Osteoblast (primary cell): Measurements from ENCODE around the gene NCOA1. TPM values are rescaled to one million over a fixed set of nuclear protein-coding genes. Genes with fewer than 3 reads are reported as not detected.

ENCODE experiments used
- DNase-seq: peaks from one replicate; pipeline ENCODE4 v3.0.0; 2011; ENCODE audit warnings: low spot score, mixed read lengths; ENCODE audit not compliant: insufficient read length; ENCODE audit errors: missing footprints
- H2AFZ ChIP-seq: 2 replicates; pipeline ENCODE4 v1.6.0; 2011; ENCODE audit warnings: mild to moderate bottlenecking, low read length
- H3K27ac ChIP-seq: 2 replicates; pipeline ENCODE4 v1.5.1; 2011; ENCODE audit warnings: mild to moderate bottlenecking, low read depth, low read length, moderate library complexity
- H3K27me3 ChIP-seq: 2 replicates; pipeline ENCODE4 v1.6.0; 2012; ENCODE audit warnings: mild to moderate bottlenecking, control low read depth, inconsistent platforms, low read length, moderate library complexity; ENCODE audit not compliant: insufficient read depth
- H3K36me3 ChIP-seq: 2 replicates; pipeline ENCODE4 v1.5.1; 2011; ENCODE audit warnings: mild to moderate bottlenecking, low read length, control low read depth, moderate library complexity; ENCODE audit not compliant: insufficient read depth
- H3K4me1 ChIP-seq: 2 replicates; pipeline ENCODE4 v1.5.1; 2011; ENCODE audit warnings: mild to moderate bottlenecking, low read length, control low read depth, moderate library complexity; ENCODE audit not compliant: insufficient read depth
- H3K4me2 ChIP-seq: 2 replicates; pipeline ENCODE4 v1.6.0; 2011; ENCODE audit warnings: mild to moderate bottlenecking, low read length; ENCODE audit not compliant: insufficient read depth
- H3K4me3 ChIP-seq: fragments of 200-600 bp; sonication (generic); 3 replicates; pipeline ENCODE4 v1.5.1; 2012; ENCODE audit warnings: mild to moderate bottlenecking, low read length, inconsistent platforms; ENCODE audit not compliant: insufficient read depth
- H3K79me2 ChIP-seq: 2 replicates; pipeline ENCODE4 v1.6.0; 2012; ENCODE audit warnings: mild to moderate bottlenecking, low read length, control low read depth, inconsistent platforms; ENCODE audit not compliant: insufficient read depth
- H3K9me3 ChIP-seq: 2 replicates; pipeline ENCODE4 v1.5.1; 2011; ENCODE audit warnings: low read depth, low read length, control low read depth
- H4K20me1 ChIP-seq: 2 replicates; pipeline ENCODE4 v1.6.0; 2012; ENCODE audit warnings: mild to moderate bottlenecking, low read length, control low read depth; ENCODE audit not compliant: insufficient read depth
- total RNA-seq: library from RNA; depleted of rRNA; stranded (reverse); fragments of >200 nt; gene quantifications from 2 replicates; pipeline ENCODE4 v1.2.3, GENCODE V29; 2012
- TF ChIP-seq, protein P1 (sequence below): IDR thresholded peaks from 2 replicates; pipeline ENCODE4 v1.5.1; 2011; ENCODE audit warnings: mild to moderate bottlenecking, low read depth, low read length, moderate library complexity; ENCODE audit errors: extremely low read depth

NCOA1 gene
- total RNA-seq, 1 donor, result 23.2 TPM

GRCh38 chr2:24749069-24749691 lies 258.1 kb downstream of the NCOA1 start:
- DNase-seq, result peak; percentile 47
- H3K4me3 ChIP-seq, result no peak overlapping the region
- no peaks in the 10 kb centered on the region for H3K27me3 ChIP-seq
- no peaks in the 10 kb centered on the region for H3K36me3 ChIP-seq
- no peaks in the 10 kb centered on the region for H3K9me3 ChIP-seq
- H3K79me2 ChIP-seq, result no peaks in the 10 kb centered on the region
- TF ChIP-seq, protein P1, sequence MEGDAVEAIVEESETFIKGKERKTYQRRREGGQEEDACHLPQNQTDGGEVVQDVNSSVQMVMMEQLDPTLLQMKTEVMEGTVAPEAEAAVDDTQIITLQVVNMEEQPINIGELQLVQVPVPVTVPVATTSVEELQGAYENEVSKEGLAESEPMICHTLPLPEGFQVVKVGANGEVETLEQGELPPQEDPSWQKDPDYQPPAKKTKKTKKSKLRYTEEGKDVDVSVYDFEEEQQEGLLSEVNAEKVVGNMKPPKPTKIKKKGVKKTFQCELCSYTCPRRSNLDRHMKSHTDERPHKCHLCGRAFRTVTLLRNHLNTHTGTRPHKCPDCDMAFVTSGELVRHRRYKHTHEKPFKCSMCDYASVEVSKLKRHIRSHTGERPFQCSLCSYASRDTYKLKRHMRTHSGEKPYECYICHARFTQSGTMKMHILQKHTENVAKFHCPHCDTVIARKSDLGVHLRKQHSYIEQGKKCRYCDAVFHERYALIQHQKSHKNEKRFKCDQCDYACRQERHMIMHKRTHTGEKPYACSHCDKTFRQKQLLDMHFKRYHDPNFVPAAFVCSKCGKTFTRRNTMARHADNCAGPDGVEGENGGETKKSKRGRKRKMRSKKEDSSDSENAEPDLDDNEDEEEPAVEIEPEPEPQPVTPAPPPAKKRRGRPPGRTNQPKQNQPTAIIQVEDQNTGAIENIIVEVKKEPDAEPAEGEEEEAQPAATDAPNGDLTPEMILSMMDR, result no peak
- no peak overlapping the region for H3K27ac ChIP-seq
- H4K20me1 ChIP-seq, result no peaks in the 10 kb centered on the region
- H3K4me2 ChIP-seq, result no peak overlapping the region
- no peak overlapping the region for H2AFZ ChIP-seq
- no peaks in the 10 kb centered on the region for H3K4me1 ChIP-seq

GRCh38 chr2:24754985-24755705 lies 264.1 kb downstream of the NCOA1 start:
- no peaks in the 10 kb centered on the region for H3K4me1 ChIP-seq
- no peaks in the 10 kb centered on the region for H4K20me1 ChIP-seq
- H3K79me2 ChIP-seq, result no peaks in the 10 kb centered on the region
- no peak overlapping the region for H3K4me3 ChIP-seq
- H3K36me3 ChIP-seq, result no peaks in the 10 kb centered on the region
- no peak for DNase-seq
- H3K27ac ChIP-seq, result no peak overlapping the region
- no peaks in the 10 kb centered on the region for H3K9me3 ChIP-seq
- no peaks in the 10 kb centered on the region for H3K27me3 ChIP-seq
- no peak overlapping the region for H3K4me2 ChIP-seq
- TF ChIP-seq, protein P1, result no peak
- no peak overlapping the region for H2AFZ ChIP-seq

DNA sequence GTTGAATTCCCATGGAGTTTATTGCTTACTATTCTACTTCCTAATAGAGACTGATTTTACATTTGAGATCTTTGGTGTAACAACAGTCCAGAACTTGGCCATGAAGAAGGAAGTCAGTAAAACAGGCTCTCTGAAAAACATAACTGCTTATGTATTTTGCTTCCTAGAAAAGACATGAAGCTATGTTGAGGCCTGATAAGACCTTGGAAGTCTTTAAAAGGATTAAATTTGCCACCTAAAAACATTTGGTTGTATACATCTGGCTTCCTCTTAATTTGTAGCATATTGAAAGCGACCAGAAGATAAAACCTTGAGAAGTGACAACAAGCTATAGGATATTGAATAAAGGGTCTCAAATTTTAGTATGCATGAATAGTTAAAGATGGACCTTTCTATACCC lies 265.7 kb downstream of the NCOA1 start:
- H3K9me3 ChIP-seq, result no peaks in the 10 kb centered on the region
- TF ChIP-seq, protein P1, result no peak
- no peak overlapping the region for H3K4me3 ChIP-seq
- H3K4me1 ChIP-seq, result no peaks in the 10 kb centered on the region
- no peak overlapping the region for H3K4me2 ChIP-seq
- no peaks in the 10 kb centered on the region for H3K36me3 ChIP-seq
- no peak for DNase-seq
- H3K27ac ChIP-seq, result no peak overlapping the region
- H2AFZ ChIP-seq, result no peak overlapping the region
- no peaks in the 10 kb centered on the region for H4K20me1 ChIP-seq
- no peaks in the 10 kb centered on the region for H3K27me3 ChIP-seq
- H3K79me2 ChIP-seq, result no peaks in the 10 kb centered on the region

DNA sequence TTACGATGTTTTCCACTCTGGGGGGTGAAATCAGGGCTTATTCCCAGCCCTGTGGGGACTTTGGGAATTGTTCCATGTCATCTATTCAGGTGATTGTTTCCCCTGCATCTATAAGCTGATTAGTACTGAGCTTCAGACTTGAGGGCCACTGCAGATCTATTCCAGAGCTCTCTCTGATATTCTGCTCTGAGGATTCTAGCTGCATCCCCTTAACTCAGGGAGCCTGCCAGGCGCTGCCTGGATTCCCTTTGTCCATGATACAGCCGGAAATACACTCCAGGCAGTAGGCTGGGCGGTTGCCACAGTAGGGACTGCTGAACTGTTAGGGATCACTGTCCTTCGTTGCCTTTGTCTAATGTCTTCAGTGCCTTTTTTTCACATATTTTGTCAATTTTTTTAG lies 270.8 kb downstream of the NCOA1 start:
- H3K27ac ChIP-seq, result no peak overlapping the region
- no peaks in the 10 kb centered on the region for H3K9me3 ChIP-seq
- no peaks in the 10 kb centered on the region for H3K27me3 ChIP-seq
- no peaks in the 10 kb centered on the region for H3K79me2 ChIP-seq
- H2AFZ ChIP-seq, result no peak overlapping the region
- no peak overlapping the region for H3K4me3 ChIP-seq
- H4K20me1 ChIP-seq, result no peaks in the 10 kb centered on the region
- H3K36me3 ChIP-seq, result peaks cover 6% of the 10 kb centered on the region
- H3K4me1 ChIP-seq, result no peaks in the 10 kb centered on the region
- TF ChIP-seq, protein P1, result no peak
- DNase-seq, result no peak
- H3K4me2 ChIP-seq, result no peak overlapping the region
